K562 (cell line): ENCODE results near the gene CALY. TPM values are rescaled to one million over a fixed set of nuclear protein-coding genes. Genes with fewer than 3 reads are reported as not detected.

Experiments
- KAT2B ChIP-seq: IDR thresholded peaks from one replicate; pipeline ENCODE4 v1.6.1; 2012; ENCODE audit warnings: low read depth, mild to moderate bottlenecking, control low read depth, inconsistent platforms, low read length, moderate library complexity
- L3MBTL2 ChIP-seq: fragments of 450-650 bp; IDR thresholded peaks from 2 replicates; pipeline ENCODE4 v1.6.1; 2016; ENCODE audit warnings: mild to moderate bottlenecking, moderate library complexity
- PHB2 ChIP-seq: fragments of 450-650 bp; IDR thresholded peaks from 2 replicates; pipeline ENCODE4 v1.6.1; 2017; ENCODE audit warnings: low read depth
- TAF9B ChIP-seq: fragments of 450-650 bp; IDR thresholded peaks from 2 replicates; pipeline ENCODE4 v1.6.1; 2018; ENCODE audit warnings: mild to moderate bottlenecking; ENCODE audit not compliant: partially characterized antibody
- TEAD4 ChIP-seq, 2 experiments: sonication (generic) in 1 of 2; formaldehyde crosslinking in 1 of 2; IDR thresholded peaks; 2 replicates each; pipeline versions ENCODE4 v1.6.1 to v1.8.0; 2012 to 2022; ENCODE audit warnings: borderline replicate concordance in 1 of 2, inconsistent platforms in 1 of 2, low read length in 1 of 2, mild to moderate bottlenecking in 1 of 2, missing genetic modification reagents in 1 of 2
- TOE1 ChIP-seq, 2 experiments: fragments of 450-650 bp in 1 of 2; sonication (generic) in 1 of 2; formaldehyde crosslinking in 1 of 2; IDR thresholded peaks; 2 replicates each; pipeline versions ENCODE4 v1.7.1 to v1.8.0; 2016 to 2022; ENCODE audit warnings: borderline replicate concordance in 2 of 2, mild to moderate bottlenecking in 2 of 2, antibody characterized with exemption in 1 of 2, inconsistent platforms in 1 of 2, low read depth in 1 of 2, missing genetic modification reagents in 1 of 2, moderate library complexity in 1 of 2
- ZBTB2 ChIP-seq: fragments of 450-650 bp; IDR thresholded peaks from 2 replicates; pipeline ENCODE4 v1.6.1; 2016; ENCODE audit warnings: antibody characterized with exemption
- ZNF384 ChIP-seq: IDR thresholded peaks from 2 replicates; pipeline ENCODE4 v1.6.1; 2012; ENCODE audit warnings: low read depth, low read length, improper control_type of control experiment
- polyA plus RNA-seq, 8 experiments: library from polyadenylated mRNA; depleted of rRNA in 4 of 8; stranded (reverse) in 5 of 8; unstranded in 3 of 8; fragments of >200 nt; fragmentation: Nextera tagmentation in 2 of 8; fragmentation: Illumina TruSeq in 1 of 8; extraction: Ambion mirVana in 2 of 8; extraction: Trizol in 1 of 8; gene quantifications; 2 replicates each; pipeline versions ENCODE4 v1.2.1 to v1.2.3, GENCODE V29; 2011 to 2014; ENCODE audit warnings: inconsistent platforms in 1 of 8, missing spikeins in 1 of 8
- total RNA-seq, 7 experiments: library from RNA; depleted of rRNA in 6 of 7; stranded (reverse); fragments of >200 nt in 6 of 7; fragmentation: Illumina TruSeq in 2 of 7; extraction: Trizol in 2 of 7; gene quantifications; 2 replicates each; pipeline versions ENCODE4 v1.2.1 to v1.2.3, GENCODE V29; 2011 to 2021; ENCODE audit warnings: low replicate concordance in 1 of 7
- TF ChIP-seq, protein P1 (sequence below): fragments of 450-650 bp; IDR thresholded peaks from 2 replicates; pipeline ENCODE4 v1.6.1; 2016; ENCODE audit warnings: low read depth

The CALY gene
- total and polyA plus RNA-seq, 9 of the 15 experiments (the other 6 are each of a cell fraction or from before 2014, with no cell fraction given): not detected

- TF ChIP-seq ZBTB2 (peak; percentile 58; the same call in 1 of the 2 replicates), KAT2B (no peak), L3MBTL2 (peak; percentile 93), TEAD4 (IDR thresholded peaks at IDR 0.05; ENCODE audit: low read length) (peak; percentile 82), TEAD4 (CRISPR knock-in tag; IDR thresholded peaks at IDR 0.05; ENCODE audit: borderline replicate concordance) (no peak), ZNF384 (no peak), PHB2 (no peak), TOE1 (IDR thresholded peaks at IDR 0.05; ENCODE audit: borderline replicate concordance) (no peak), TOE1 (CRISPR knock-in tag; IDR thresholded peaks at IDR 0.05; ENCODE audit: borderline replicate concordance, low read depth) (no peak), TAF9B (no peak)
- TF ChIP-seq, protein P1, sequence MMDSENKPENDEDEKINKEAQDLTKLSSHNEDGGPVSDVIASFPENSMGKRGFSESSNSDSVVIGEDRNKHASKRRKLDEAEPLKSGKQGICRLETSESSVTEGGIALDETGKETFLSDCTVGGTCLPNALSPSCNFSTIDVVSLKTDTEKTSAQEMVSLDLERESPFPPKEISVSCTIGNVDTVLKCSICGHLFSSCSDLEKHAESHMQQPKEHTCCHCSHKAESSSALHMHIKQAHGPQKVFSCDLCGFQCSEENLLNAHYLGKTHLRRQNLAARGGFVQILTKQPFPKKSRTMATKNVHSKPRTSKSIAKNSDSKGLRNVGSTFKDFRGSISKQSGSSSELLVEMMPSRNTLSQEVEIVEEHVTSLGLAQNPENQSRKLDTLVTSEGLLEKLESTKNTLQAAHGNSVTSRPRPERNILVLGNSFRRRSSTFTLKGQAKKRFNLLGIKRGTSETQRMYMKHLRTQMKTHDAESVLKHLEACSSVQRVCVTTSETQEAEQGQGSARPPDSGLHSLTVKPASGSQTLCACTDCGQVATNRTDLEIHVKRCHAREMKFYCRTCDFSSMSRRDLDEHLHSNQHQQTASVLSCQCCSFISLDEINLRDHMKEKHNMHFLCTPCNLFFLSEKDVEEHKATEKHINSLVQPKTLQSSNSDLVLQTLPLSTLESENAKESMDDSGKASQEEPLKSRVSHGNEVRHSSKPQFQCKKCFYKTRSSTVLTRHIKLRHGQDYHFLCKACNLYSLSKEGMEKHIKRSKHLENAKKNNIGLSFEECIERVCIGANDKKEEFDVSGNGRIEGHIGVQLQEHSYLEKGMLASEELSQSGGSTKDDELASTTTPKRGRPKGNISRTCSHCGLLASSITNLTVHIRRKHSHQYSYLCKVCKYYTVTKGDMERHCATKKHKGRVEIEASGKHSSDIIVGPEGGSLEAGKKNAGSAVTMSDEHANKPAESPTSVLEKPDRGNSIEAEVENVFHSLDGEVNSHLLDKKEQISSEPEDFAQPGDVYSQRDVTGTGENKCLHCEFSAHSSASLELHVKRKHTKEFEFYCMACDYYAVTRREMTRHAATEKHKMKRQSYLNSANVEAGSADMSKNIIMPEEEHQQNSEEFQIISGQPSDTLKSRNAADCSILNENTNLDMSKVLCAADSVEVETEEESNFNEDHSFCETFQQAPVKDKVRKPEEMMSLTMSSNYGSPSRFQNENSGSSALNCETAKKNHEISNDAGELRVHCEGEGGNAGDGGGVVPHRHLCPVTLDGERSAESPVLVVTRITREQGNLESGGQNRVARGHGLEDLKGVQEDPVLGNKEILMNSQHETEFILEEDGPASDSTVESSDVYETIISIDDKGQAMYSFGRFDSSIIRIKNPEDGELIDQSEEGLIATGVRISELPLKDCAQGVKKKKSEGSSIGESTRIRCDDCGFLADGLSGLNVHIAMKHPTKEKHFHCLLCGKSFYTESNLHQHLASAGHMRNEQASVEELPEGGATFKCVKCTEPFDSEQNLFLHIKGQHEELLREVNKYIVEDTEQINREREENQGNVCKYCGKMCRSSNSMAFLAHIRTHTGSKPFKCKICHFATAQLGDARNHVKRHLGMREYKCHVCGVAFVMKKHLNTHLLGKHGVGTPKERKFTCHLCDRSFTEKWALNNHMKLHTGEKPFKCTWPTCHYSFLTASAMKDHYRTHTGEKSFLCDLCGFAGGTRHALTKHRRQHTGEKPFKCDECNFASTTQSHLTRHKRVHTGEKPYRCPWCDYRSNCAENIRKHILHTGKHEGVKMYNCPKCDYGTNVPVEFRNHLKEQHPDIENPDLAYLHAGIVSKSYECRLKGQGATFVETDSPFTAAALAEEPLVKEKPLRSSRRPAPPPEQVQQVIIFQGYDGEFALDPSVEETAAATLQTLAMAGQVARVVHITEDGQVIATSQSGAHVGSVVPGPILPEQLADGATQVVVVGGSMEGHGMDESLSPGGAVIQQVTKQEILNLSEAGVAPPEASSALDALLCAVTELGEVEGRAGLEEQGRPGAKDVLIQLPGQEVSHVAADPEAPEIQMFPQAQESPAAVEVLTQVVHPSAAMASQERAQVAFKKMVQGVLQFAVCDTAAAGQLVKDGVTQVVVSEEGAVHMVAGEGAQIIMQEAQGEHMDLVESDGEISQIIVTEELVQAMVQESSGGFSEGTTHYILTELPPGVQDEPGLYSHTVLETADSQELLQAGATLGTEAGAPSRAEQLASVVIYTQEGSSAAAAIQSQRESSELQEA: no peak
These were observed 23.4 kb upstream of the CALY start (continued) for GRCh38 chr10:133359972-133360610.
